Gastroesophageal sphincter (tissue), 4 donors: ENCODE measurements around the gene MAP6. TPM values are rescaled to one million over a fixed set of nuclear protein-coding genes. Genes with fewer than 3 reads are reported as not detected.

Source experiments
- ATAC-seq: fragments of 150-250 bp; one replicate; pipeline ENCODE4 v1.9.1; 2016; ENCODE audit warnings: mild to moderate bottlenecking, moderate library complexity
- H3K27ac ChIP-seq, 4 donors: fragments of 200-600 bp; sonication (generic) in 3 of 4; 1 replicate in 3 of 4; 2 replicates in 1 of 4; pipeline ENCODE4 v1.5.1; 2016 to 2019
- H3K27me3 ChIP-seq: fragments of 200-600 bp; sonication (generic); one replicate; pipeline ENCODE4 v1.5.1; 2019
- H3K36me3 ChIP-seq, 2 donors: fragments of 200-600 bp; sonication (generic); one replicate each; pipeline ENCODE4 v1.5.1; 2019; ENCODE audit warnings: control low read depth in 1 of 2
- H3K4me1 ChIP-seq, 3 donors: fragments of 200-600 bp; sonication (generic); 1 replicate in 2 of 3; 2 replicates in 1 of 3; pipeline ENCODE4 v1.5.1; 2016 to 2019; ENCODE audit warnings: control low read depth in 2 of 3
- H3K4me3 ChIP-seq, 2 donors: fragments of 200-600 bp; sonication (generic); one replicate each; pipeline ENCODE4 v1.5.1; 2019; ENCODE audit warnings: mild to moderate bottlenecking in 1 of 2, moderate library complexity in 1 of 2
- H3K9me3 ChIP-seq, 3 donors: fragments of 200-600 bp; sonication (generic); one replicate each; pipeline ENCODE4 v1.5.1; 2017 to 2019; ENCODE audit warnings: control low read depth in 2 of 3
- EP300 ChIP-seq: sonication (generic); formaldehyde crosslinking; IDR thresholded peaks from one replicate; pipeline ENCODE4 v1.6.1; 2017; ENCODE audit warnings: antibody characterized with exemption, mild to moderate bottlenecking
- POLR2A ChIP-seq, 2 donors: fragments of 450-650 bp; IDR thresholded peaks; one replicate each; pipeline ENCODE4 v1.6.1; 2017; ENCODE audit warnings: antibody characterized with exemption in 2 of 2, mild to moderate bottlenecking in 2 of 2, moderate library complexity in 1 of 2
- POLR2AphosphoS5 ChIP-seq: sonication (generic); formaldehyde crosslinking; IDR thresholded peaks from one replicate; pipeline ENCODE4 v1.6.1; 2017; ENCODE audit warnings: antibody characterized with exemption
- WGBS, 2 donors: methylation state at CpG; one replicate each; pipeline ENCODE4 v1.1.5; 2018; ENCODE audit warnings: low coverage in 1 of 2; 5-methylcytosine and 5-hydroxymethylcytosine counted together
- total RNA-seq, 4 donors: library from RNA; depleted of rRNA; stranded (reverse); fragments of >200 nt; gene quantifications; one replicate each; pipeline ENCODE4 v1.1.0, GENCODE V29; 2016
- TF ChIP-seq, protein P1 (sequence below), 4 experiments: fragments of 200-600 bp in 2 of 4; fragments of 450-650 bp in 2 of 4; sonication (generic) in 1 of 4; IDR thresholded peaks; one replicate each; pipeline ENCODE4 v1.5.1; 2017 to 2019; ENCODE audit warnings: antibody characterized with exemption in 4 of 4, mild to moderate bottlenecking in 2 of 4, moderate library complexity in 2 of 4

MAP6 gene
- total RNA-seq, 4 donors from 2014 or later: 23.3 to 35.5 (median 25.5) TPM

- Histone ChIP-seq H3K4me1 (peaks cover 0 to 18% (median 0%) of the 10 kb centered on the region in 3 donors), H3K27me3 (no peaks in the 10 kb centered on the region), H3K36me3 (peaks cover 0 to 17% of the 10 kb centered on the region in 2 donors), H3K9me3 (no peaks in the 10 kb centered on the region), H3K4me3 (no peak overlapping the region), H3K27ac (no peak overlapping the region)
- 73 to 90% methylated on average over 2 to 3 of the region's 3 CpGs for WGBS, 2 donors
- TF ChIP-seq POLR2AphosphoS5: no peak
- TF ChIP-seq, protein P1, sequence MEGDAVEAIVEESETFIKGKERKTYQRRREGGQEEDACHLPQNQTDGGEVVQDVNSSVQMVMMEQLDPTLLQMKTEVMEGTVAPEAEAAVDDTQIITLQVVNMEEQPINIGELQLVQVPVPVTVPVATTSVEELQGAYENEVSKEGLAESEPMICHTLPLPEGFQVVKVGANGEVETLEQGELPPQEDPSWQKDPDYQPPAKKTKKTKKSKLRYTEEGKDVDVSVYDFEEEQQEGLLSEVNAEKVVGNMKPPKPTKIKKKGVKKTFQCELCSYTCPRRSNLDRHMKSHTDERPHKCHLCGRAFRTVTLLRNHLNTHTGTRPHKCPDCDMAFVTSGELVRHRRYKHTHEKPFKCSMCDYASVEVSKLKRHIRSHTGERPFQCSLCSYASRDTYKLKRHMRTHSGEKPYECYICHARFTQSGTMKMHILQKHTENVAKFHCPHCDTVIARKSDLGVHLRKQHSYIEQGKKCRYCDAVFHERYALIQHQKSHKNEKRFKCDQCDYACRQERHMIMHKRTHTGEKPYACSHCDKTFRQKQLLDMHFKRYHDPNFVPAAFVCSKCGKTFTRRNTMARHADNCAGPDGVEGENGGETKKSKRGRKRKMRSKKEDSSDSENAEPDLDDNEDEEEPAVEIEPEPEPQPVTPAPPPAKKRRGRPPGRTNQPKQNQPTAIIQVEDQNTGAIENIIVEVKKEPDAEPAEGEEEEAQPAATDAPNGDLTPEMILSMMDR (IDR thresholded peaks at IDR 0.05): no peak
- TF ChIP-seq POLR2A (IDR thresholded peaks at IDR 0.05): no peak
- TF ChIP-seq EP300: no peak
- ATAC-seq: no peak
These were observed 68.5 kb downstream of the MAP6 start for GRCh38 chr11:75600356-75600755.

GRCh38 chr11:75598900-75599299 is 69.9 kb downstream of the MAP6 start:
- no peaks in the 10 kb centered on the region for H3K27me3 ChIP-seq
- no peak overlapping the region for H3K4me3 ChIP-seq
- peaks cover 0 to 5% of the 10 kb centered on the region in 2 donors for H3K36me3 ChIP-seq
- WGBS, 2 donors: 91 to 100% methylated on average over 1 to 6 of the region's 7 CpGs
- no peak for TF ChIP-seq POLR2AphosphoS5
- no peak for TF ChIP-seq EP300
- no peak for TF ChIP-seq POLR2A (IDR thresholded peaks at IDR 0.05)
- TF ChIP-seq, protein P1 (IDR thresholded peaks at IDR 0.05): no peak
- no peak for ATAC-seq
- peaks cover 0 to 32% (median 0%) of the 10 kb centered on the region in 3 donors for H3K4me1 ChIP-seq
- H3K9me3 ChIP-seq: no peaks in the 10 kb centered on the region
- H3K27ac ChIP-seq: no peak overlapping the region

DNA sequence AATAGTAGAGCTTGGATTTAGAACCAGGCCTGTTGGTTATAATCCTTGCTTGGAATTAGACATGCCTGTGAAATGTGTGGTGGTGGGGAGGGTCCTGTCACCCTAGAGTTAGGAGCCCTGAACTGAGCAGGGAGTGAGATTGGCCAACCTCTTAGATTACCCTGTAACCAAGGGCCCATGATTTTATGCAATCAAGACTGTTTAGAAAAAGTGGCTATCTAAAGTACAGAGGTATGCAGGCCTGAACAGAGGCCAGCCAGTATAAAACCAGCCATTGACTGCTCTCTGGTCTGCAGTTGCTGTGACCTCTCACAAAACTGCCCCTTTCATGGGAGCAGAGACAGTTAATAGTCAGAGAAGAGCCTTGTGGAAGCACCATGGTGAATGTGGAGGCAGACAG is 70.6 kb downstream of the MAP6 start:
- TF ChIP-seq POLR2A (IDR thresholded peaks at IDR 0.05) (no peak), EP300 (no peak), POLR2AphosphoS5 (no peak)
- TF ChIP-seq, protein P1 (IDR thresholded peaks at IDR 0.05): no peak
- Histone ChIP-seq H3K27ac (no peak overlapping the region), H3K9me3 (no peaks in the 10 kb centered on the region), H3K4me1 (peaks cover 0 to 39% (median 0%) of the 10 kb centered on the region in 3 donors), H3K4me3 (no peak overlapping the region), H3K27me3 (no peaks in the 10 kb centered on the region), H3K36me3 (peaks cover 0 to under 1% of the 10 kb centered on the region in 2 donors)
- ATAC-seq: no peak

- 59 to 70% methylated on average over 1 to 3 of the region's 4 CpGs for WGBS, 2 donors
- Histone ChIP-seq H3K27ac (no peak overlapping the region), H3K4me1 (peaks cover 0 to 45% (median 4%) of the 10 kb centered on the region in 3 donors), H3K9me3 (no peaks in the 10 kb centered on the region), H3K27me3 (no peaks in the 10 kb centered on the region), H3K36me3 (no peaks in the 10 kb centered on the region), H3K4me3 (no peak overlapping the region)
- TF ChIP-seq, protein P1 (IDR thresholded peaks at IDR 0.05): peak in 1 of 4 experiments; percentile 22
- TF ChIP-seq EP300: no peak
- ATAC-seq: no peak
These were observed 71.2 kb downstream of the MAP6 start for GRCh38 chr11:75597636-75598035.

GRCh38 chr11:75596914-75597313 is 71.9 kb downstream of the MAP6 start:
- Histone ChIP-seq H3K36me3 (no peaks in the 10 kb centered on the region), H3K27me3 (no peaks in the 10 kb centered on the region), H3K9me3 (no peaks in the 10 kb centered on the region), H3K4me3 (no peak overlapping the region), H3K27ac (no peak overlapping the region), H3K4me1 (peaks cover 0 to 47% (median 4%) of the 10 kb centered on the region in 3 donors)
- no peak for ATAC-seq
- WGBS, 2 donors: 70 to 83% methylated on average over 1 to 4 of the region's 4 CpGs
- TF ChIP-seq POLR2A (IDR thresholded peaks at IDR 0.05): no peak
- TF ChIP-seq, protein P1 (IDR thresholded peaks at IDR 0.05): no peak
- TF ChIP-seq EP300: no peak
- no peak for TF ChIP-seq POLR2AphosphoS5
